ENCODE data around the gene SEMA3G.

DNA sequence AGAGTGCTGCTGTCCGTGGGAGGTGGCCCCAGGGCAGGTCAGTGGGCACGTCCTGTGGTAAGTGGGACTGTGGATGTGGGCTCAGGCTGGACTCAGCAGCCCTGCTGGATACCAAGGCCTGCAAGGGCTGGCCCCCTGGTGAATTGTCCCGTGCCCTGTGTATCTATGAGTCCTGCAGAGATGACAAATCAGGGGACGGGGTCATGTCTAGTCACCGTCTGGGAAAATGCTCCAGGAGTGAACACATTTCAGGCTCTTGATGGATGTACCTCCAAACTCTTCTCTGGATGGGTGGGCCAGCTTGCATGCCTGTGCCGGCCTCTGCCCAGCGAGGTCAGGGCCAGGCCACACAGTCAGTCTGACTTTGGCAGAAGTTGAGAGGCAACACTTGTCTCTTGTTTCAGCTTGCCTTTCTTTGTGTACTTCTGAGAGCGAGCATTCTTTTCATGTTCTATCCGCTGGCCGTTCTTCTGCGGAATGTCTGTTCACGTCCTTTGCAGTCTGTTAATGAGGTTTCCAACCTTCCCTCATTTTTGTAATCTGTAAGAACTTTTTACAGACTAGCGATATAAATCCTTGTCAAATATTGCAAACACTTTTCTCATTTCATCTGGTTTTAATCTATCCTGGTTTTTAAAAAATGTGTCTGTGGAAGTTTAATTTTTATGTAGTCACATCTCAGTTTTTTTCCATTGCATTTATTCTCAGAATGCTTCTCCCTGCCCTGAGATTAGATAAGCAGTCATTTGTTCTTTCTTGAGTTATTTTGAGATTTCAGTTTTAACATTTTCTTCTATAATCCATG, 38.9 kb upstream of the SEMA3G start:
- TF ChIP-seq, protein P1, sequence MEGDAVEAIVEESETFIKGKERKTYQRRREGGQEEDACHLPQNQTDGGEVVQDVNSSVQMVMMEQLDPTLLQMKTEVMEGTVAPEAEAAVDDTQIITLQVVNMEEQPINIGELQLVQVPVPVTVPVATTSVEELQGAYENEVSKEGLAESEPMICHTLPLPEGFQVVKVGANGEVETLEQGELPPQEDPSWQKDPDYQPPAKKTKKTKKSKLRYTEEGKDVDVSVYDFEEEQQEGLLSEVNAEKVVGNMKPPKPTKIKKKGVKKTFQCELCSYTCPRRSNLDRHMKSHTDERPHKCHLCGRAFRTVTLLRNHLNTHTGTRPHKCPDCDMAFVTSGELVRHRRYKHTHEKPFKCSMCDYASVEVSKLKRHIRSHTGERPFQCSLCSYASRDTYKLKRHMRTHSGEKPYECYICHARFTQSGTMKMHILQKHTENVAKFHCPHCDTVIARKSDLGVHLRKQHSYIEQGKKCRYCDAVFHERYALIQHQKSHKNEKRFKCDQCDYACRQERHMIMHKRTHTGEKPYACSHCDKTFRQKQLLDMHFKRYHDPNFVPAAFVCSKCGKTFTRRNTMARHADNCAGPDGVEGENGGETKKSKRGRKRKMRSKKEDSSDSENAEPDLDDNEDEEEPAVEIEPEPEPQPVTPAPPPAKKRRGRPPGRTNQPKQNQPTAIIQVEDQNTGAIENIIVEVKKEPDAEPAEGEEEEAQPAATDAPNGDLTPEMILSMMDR (conservative IDR thresholded peaks at IDR 0.05) = no peak
- TF ChIP-seq ZFX (IDR thresholded peaks at IDR 0.05) = no peak

Measured in C4-2B (cell line).